ENCODE results near the gene TSPAN15.

Gene TSPAN15

GRCh38 chr10:69492091-69492745 is 41.0 kb downstream of the TSPAN15 start:
- no peak for DNase-seq (ENCODE audit: low read depth in 1 of 2, low spot score in 1 of 2)
- no peak for TF ChIP-seq JUND (IDR thresholded peaks at IDR 0.05; ENCODE audit: low read depth)
- in situ Hi-C loops (cut with HindIII; ENCODE audit: low pct_unique_long_range_greater_than_20kb, low sequenced_read_pairs): no loop called here

GRCh38 chr10:69492746-69493462 is 41.6 kb downstream of the TSPAN15 start:
- DNase-seq (ENCODE audit: low read depth in 1 of 2, low spot score in 1 of 2): no peak
- in situ Hi-C loops (cut with HindIII; ENCODE audit: low pct_unique_long_range_greater_than_20kb, low sequenced_read_pairs): no loop called here

GRCh38 chr10:69494626-69495558 is 43.6 kb downstream of the TSPAN15 start:
- in situ Hi-C loops (cut with HindIII; ENCODE audit: low pct_unique_long_range_greater_than_20kb, low sequenced_read_pairs): no loop called here
- TF ChIP-seq JUND (IDR thresholded peaks at IDR 0.05; ENCODE audit: low read depth): no peak
- DNase-seq (ENCODE audit: low read depth in 1 of 2, low spot score in 1 of 2): no peak

More at GRCh38 chr10:69492746-69493462, 41.6 kb downstream of the TSPAN15 start:
- TF ChIP-seq JUND (IDR thresholded peaks at IDR 0.05; ENCODE audit: low read depth): no peak

- in situ Hi-C loops (cut with HindIII; ENCODE audit: low pct_unique_long_range_greater_than_20kb, low sequenced_read_pairs): no loop called here
- DNase-seq (ENCODE audit: low read depth in 1 of 2, low spot score in 1 of 2): no peak
- TF ChIP-seq JUND (IDR thresholded peaks at IDR 0.05; ENCODE audit: low read depth): no peak
These were observed 44.4 kb downstream of the TSPAN15 start for GRCh38 chr10:69495666-69496065.

GRCh38 chr10:69496352-69497230 is 45.3 kb downstream of the TSPAN15 start:
- TF ChIP-seq JUND (IDR thresholded peaks at IDR 0.05; ENCODE audit: low read depth): no peak
- DNase-seq (ENCODE audit: low read depth in 1 of 2, low spot score in 1 of 2): no peak
- in situ Hi-C loops (cut with HindIII; ENCODE audit: low pct_unique_long_range_greater_than_20kb, low sequenced_read_pairs): no loop called here

GRCh38 chr10:69497231-69497561 is 45.9 kb downstream of the TSPAN15 start:
- TF ChIP-seq JUND (IDR thresholded peaks at IDR 0.05; ENCODE audit: low read depth): no peak
- in situ Hi-C loops (cut with HindIII; ENCODE audit: low pct_unique_long_range_greater_than_20kb, low sequenced_read_pairs): no loop called here

GRCh38 chr10:69497611-69498390 is 46.5 kb downstream of the TSPAN15 start:
- no peak for DNase-seq (ENCODE audit: low read depth in 1 of 2, low spot score in 1 of 2)
- in situ Hi-C loops (cut with HindIII; ENCODE audit: low pct_unique_long_range_greater_than_20kb, low sequenced_read_pairs): no loop called here
- TF ChIP-seq JUND (IDR thresholded peaks at IDR 0.05; ENCODE audit: low read depth): no peak

More at GRCh38 chr10:69497231-69497561, 45.9 kb downstream of the TSPAN15 start:
- no peak for DNase-seq (ENCODE audit: low read depth in 1 of 2, low spot score in 1 of 2)

- DNase-seq (ENCODE audit: low read depth in 1 of 2, low spot score in 1 of 2): no peak
- TF ChIP-seq JUND (IDR thresholded peaks at IDR 0.05; ENCODE audit: low read depth): no peak
- in situ Hi-C loops (cut with HindIII; ENCODE audit: low pct_unique_long_range_greater_than_20kb, low sequenced_read_pairs): no loop called here
These were observed 47.6 kb downstream of the TSPAN15 start for GRCh38 chr10:69498711-69499471.

GRCh38 chr10:69499726-69500689 is 48.7 kb downstream of the TSPAN15 start:
- in situ Hi-C loops (cut with HindIII; ENCODE audit: low pct_unique_long_range_greater_than_20kb, low sequenced_read_pairs): no loop called here
- TF ChIP-seq JUND (IDR thresholded peaks at IDR 0.05; ENCODE audit: low read depth): no peak

More at GRCh38 chr10:69499726-69500689, 48.7 kb downstream of the TSPAN15 start:
- no peak for DNase-seq (ENCODE audit: low read depth in 1 of 2, low spot score in 1 of 2)

Measured in T47D (cell line).